Neural progenitor cell (in vitro differentiated cells): Measurements from ENCODE around the gene SGSM1.

Experiments
- CTCF ChIP-seq: fragments of 200-600 bp; sonication (generic); IDR thresholded peaks from 2 replicates; pipeline ENCODE4 v1.5.1; 2017; ENCODE audit warnings: antibody characterized with exemption, mild to moderate bottlenecking
- EZH2phosphoT487 ChIP-seq: fragments of 200-600 bp; sonication (generic); IDR thresholded peaks from 2 replicates; pipeline ENCODE4 v1.6.1; 2017; ENCODE audit warnings: antibody characterized with exemption

GRCh38 chr22:24807284-24807950, 1.4 kb downstream of the SGSM1 start:
- TF ChIP-seq EZH2phosphoT487 (no peak), CTCF (no peak)
